Caco-2 (cell line): ENCODE data around the gene C1orf141. TPM values are rescaled to one million over a fixed set of nuclear protein-coding genes. Genes with fewer than 3 reads are reported as not detected.

Experiments used
- BruUV-seq: library from RNA; stranded (reverse); fragments of 400-500 nt; replicated peaks from 2 replicates; lab custom pipeline; 2021; lab: Mats Ljungman, UMichigan
- CTCF ChIA-PET: fragments of 300-600 bp; sonication (Branson Sonifier 250); formaldehyde crosslinking; loops from one replicate; lab custom pipeline; 2022; ENCODE audit warnings: antibody characterized with exemption; lab: Charles Lee
- POLR2A ChIA-PET: fragments of 300-600 bp; sonication (Branson Sonifier 250); formaldehyde crosslinking; loops from one replicate; lab custom pipeline; 2022; ENCODE audit warnings: antibody characterized with exemption; lab: Charles Lee
- DNase-seq, 2 experiments: peaks; one replicate each; pipeline versions ENCODE4 v3.0.0 to v3.0.0-alpha.2; 2020 to 2022
- H3K27me3 ChIP-seq: replicated peaks from 2 replicates; pipeline ENCODE4 v1.6.0; 2011; ENCODE audit warnings: low read length; ENCODE audit not compliant: control insufficient read depth, insufficient read depth
- H3K36me3 ChIP-seq: 2 replicates; pipeline ENCODE4 v1.5.1; 2011; ENCODE audit warnings: low read length; ENCODE audit not compliant: control insufficient read depth, insufficient read depth
- H3K4me1 ChIP-seq: fragments of 250-450 bp; sonication (Bioruptor Pico); 2 replicates; pipeline ENCODE4 v1.5.1; 2020; ENCODE audit warnings: mild to moderate bottlenecking
- H3K4me3 ChIP-seq: 2 replicates; pipeline ENCODE4 v1.5.1; 2011; ENCODE audit warnings: low read depth, mild to moderate bottlenecking, control low read depth, low read length
- H3K9me3 ChIP-seq: fragments of 250-450 bp; sonication (Bioruptor Pico); 2 replicates; pipeline ENCODE4 v1.5.1; 2020; ENCODE audit warnings: mild to moderate bottlenecking, moderate library complexity
- H3K27ac Mint-ChIP-seq: one replicate; pipeline ENCODE4 v1.8.0; 2022; ENCODE audit warnings: mixed read lengths; ENCODE audit not compliant: unreplicated experiment
- H3K27me3 Mint-ChIP-seq: one replicate; pipeline ENCODE4 v1.8.0; 2022; ENCODE audit warnings: mixed read lengths; ENCODE audit not compliant: insufficient read depth, unreplicated experiment
- H3K36me3 Mint-ChIP-seq: one replicate; pipeline ENCODE4 v1.8.0; 2022; ENCODE audit warnings: mild to moderate bottlenecking, mixed read lengths; ENCODE audit not compliant: insufficient read depth, unreplicated experiment
- H3K4me1 Mint-ChIP-seq: one replicate; pipeline ENCODE4 v1.8.0; 2022; ENCODE audit warnings: low read depth, mixed read lengths; ENCODE audit not compliant: unreplicated experiment
- H3K4me3 Mint-ChIP-seq: one replicate; pipeline ENCODE4 v1.8.0; 2022; ENCODE audit warnings: mild to moderate bottlenecking, moderate library complexity, mixed read lengths; ENCODE audit not compliant: unreplicated experiment
- H3K9me3 Mint-ChIP-seq: one replicate; pipeline ENCODE4 v1.8.0; 2022; ENCODE audit warnings: mixed read lengths; ENCODE audit not compliant: unreplicated experiment
- CTCF ChIP-seq, 2 experiments: fragments of 200-600 bp in 1 of 2; IDR thresholded peaks; 1 replicate in 1 of 2; 2 replicates in 1 of 2; pipeline versions ENCODE4 v1.5.1 to v1.8.0; 2011 to 2022; ENCODE audit warnings: antibody characterized with exemption in 1 of 2, control low read depth in 1 of 2, inconsistent platforms in 1 of 2, low read depth in 1 of 2, low read length in 1 of 2, mild to moderate bottlenecking in 1 of 2, moderate library complexity in 1 of 2; ENCODE audit not compliant: insufficient read depth in 1 of 2, severe bottlenecking in 1 of 2, unreplicated experiment in 1 of 2
- intact Hi-C: fragments of 100-400 bp; cut with micrococcal nuclease; formaldehyde crosslinking; loops from one replicate; pipeline ENCODE4 v1.10.0; 2022; ENCODE audit not compliant: unreplicated experiment
- total RNA-seq: library from RNA; stranded (reverse); gene quantifications from 2 replicates; pipeline ENCODE4 v1.2.3, GENCODE V29; 2022

The C1orf141 gene
- total RNA-seq, 1 experiment from 2014 or later: not detected

GRCh38 chr1:67146539-67146938 is 11.8 kb upstream of the C1orf141 start:
- no peaks in the 10 kb centered on the region for H3K9me3 ChIP-seq
- Mint-ChIP-seq H3K27me3 (no peaks in the 10 kb centered on the region), H3K9me3 (no peaks in the 10 kb centered on the region), H3K27ac (no peak overlapping the region), H3K36me3 (peaks cover 4% of the 10 kb centered on the region), H3K4me1 (no peaks in the 10 kb centered on the region), H3K4me3 (no peak overlapping the region)
- BruUV-seq: no TSS peak
- intact Hi-C loops: no loop called here
- no peak overlapping the region for H3K4me3 ChIP-seq
- no peak for TF ChIP-seq CTCF (IDR thresholded peaks at IDR 0.05; ENCODE audit: insufficient read depth in 1 of 2, low read depth in 1 of 2, low read length in 1 of 2, severe bottlenecking in 1 of 2, unreplicated experiment in 1 of 2)
- ChIA-PET POLR2A (no interaction called here), CTCF (no interaction called here)
- H3K36me3 ChIP-seq: no peaks in the 10 kb centered on the region
- H3K4me1 ChIP-seq: peaks cover 7% of the 10 kb centered on the region; the same call in 1 of the 2 replicates
- DNase-seq: no peak
- H3K27me3 ChIP-seq: no peaks in the 10 kb centered on the region

- BruUV-seq: no TSS peak
- H3K4me3 Mint-ChIP-seq: no peak overlapping the region
- H3K36me3 ChIP-seq: no peaks in the 10 kb centered on the region
- ChIA-PET POLR2A (no interaction called here), CTCF (no interaction called here)
- no peak for TF ChIP-seq CTCF (IDR thresholded peaks at IDR 0.05; ENCODE audit: insufficient read depth in 1 of 2, low read depth in 1 of 2, low read length in 1 of 2, severe bottlenecking in 1 of 2, unreplicated experiment in 1 of 2)
- no peaks in the 10 kb centered on the region for H3K27me3 ChIP-seq
- H3K9me3 Mint-ChIP-seq: no peaks in the 10 kb centered on the region
- peaks cover 4% of the 10 kb centered on the region for H3K36me3 Mint-ChIP-seq
- no peaks in the 10 kb centered on the region for H3K27me3 Mint-ChIP-seq
- H3K9me3 ChIP-seq: no peaks in the 10 kb centered on the region
- H3K4me1 Mint-ChIP-seq: no peaks in the 10 kb centered on the region
- H3K4me3 ChIP-seq: no peak overlapping the region
- intact Hi-C loops: no loop called here
- no peak for DNase-seq
- peaks cover 7% of the 10 kb centered on the region; the same call in 1 of the 2 replicates for H3K4me1 ChIP-seq
- no peak overlapping the region for H3K27ac Mint-ChIP-seq
Observed at GRCh38 chr1:67146101-67146500, 11.3 kb upstream of the C1orf141 start.

- H3K27me3 ChIP-seq: no peaks in the 10 kb centered on the region
- no peaks in the 10 kb centered on the region for H3K36me3 ChIP-seq
- no TSS peak for BruUV-seq
- no peak overlapping the region for H3K27ac Mint-ChIP-seq
- POLR2A ChIA-PET: no interaction called here
- intact Hi-C loops: no loop called here
- H3K4me3 ChIP-seq: no peak overlapping the region
- TF ChIP-seq CTCF (IDR thresholded peaks at IDR 0.05; ENCODE audit: insufficient read depth in 1 of 2, low read depth in 1 of 2, low read length in 1 of 2, severe bottlenecking in 1 of 2, unreplicated experiment in 1 of 2): peak; percentile 17 to 24
- H3K27me3 Mint-ChIP-seq: no peaks in the 10 kb centered on the region
- H3K36me3 Mint-ChIP-seq: peaks cover 4% of the 10 kb centered on the region
- 0 out of 2 replicates have a peak, but pooled peaks cover 2% of the 10 kb centered on the region for H3K9me3 ChIP-seq
- CTCF ChIA-PET: no interaction called here
- peaks cover 7% of the 10 kb centered on the region; the same call in 1 of the 2 replicates for H3K4me1 ChIP-seq
- no peaks in the 10 kb centered on the region for H3K4me1 Mint-ChIP-seq
- no peaks in the 10 kb centered on the region for H3K9me3 Mint-ChIP-seq
- H3K4me3 Mint-ChIP-seq: no peak overlapping the region
- DNase-seq: no peak
Observed at GRCh38 chr1:67144696-67145095, 9.9 kb upstream of the C1orf141 start.
